ENCODE data around the gene SECTM1.
A peak's percentile ranks its signal among the peaks of the same experiment; 100 is the strongest.
"Not testable (repeated sequence)": the region's sequence is repeated elsewhere in the genome, so short reads cannot be mapped to it uniquely, and the experiment has no call there.

SECTM1 gene

GRCh38 chr17:82333279-82334171 is at the start of gene SECTM1:
Gene SECTM1 (minus strand): TSS chr17:82333766. CDS start chr17:82327240, 6,526 bp downstream.
- no peaks in the 10 kb centered on the region for H3K36me3 ChIP-seq (ENCODE audit: control insufficient read depth in 1 of 2, insufficient read depth in 2 of 2, low read length in 2 of 2)
- no peaks in the 10 kb centered on the region for H3K27me3 ChIP-seq (ENCODE audit: low read depth, low read length)
- peak within 1 kb of the TSS; percentile 63 for H3K27ac ChIP-seq (ENCODE audit: low read length)
- H3K9me3 ChIP-seq (ENCODE audit: control insufficient read depth in 1 of 2, low read length in 2 of 2), result no peaks in the 10 kb centered on the region
- H3K4me1 ChIP-seq (ENCODE audit: control insufficient read depth in 1 of 2, insufficient read depth in 2 of 2, low read length in 2 of 2), result peaks cover 0 to 45% of the 10 kb centered on the region in 2 donors
- peak within 1 kb of the TSS; percentile 72 to 77 for H3K4me3 ChIP-seq (ENCODE audit: low read depth in 1 of 2, low read length in 2 of 2)

- Histone ChIP-seq H3K27ac (ENCODE audit: low read length) (no peak overlapping the region), H3K4me1 (ENCODE audit: control insufficient read depth in 1 of 2, insufficient read depth in 2 of 2, low read length in 2 of 2) (peaks cover 0 to 33% of the 10 kb centered on the region in 2 donors), H3K9me3 (ENCODE audit: control insufficient read depth in 1 of 2, low read length in 2 of 2) (no peaks in the 10 kb centered on the region), H3K4me3 (ENCODE audit: low read depth in 1 of 2, low read length in 2 of 2) (no peak overlapping the region), H3K36me3 (ENCODE audit: control insufficient read depth in 1 of 2, insufficient read depth in 2 of 2, low read length in 2 of 2) (no peaks in the 10 kb centered on the region), H3K27me3 (ENCODE audit: low read depth, low read length) (peaks cover 14% of the 10 kb centered on the region)
Observed at GRCh38 chr17:82382933-82383255, 49.3 kb upstream of the SECTM1 start.

DNA sequence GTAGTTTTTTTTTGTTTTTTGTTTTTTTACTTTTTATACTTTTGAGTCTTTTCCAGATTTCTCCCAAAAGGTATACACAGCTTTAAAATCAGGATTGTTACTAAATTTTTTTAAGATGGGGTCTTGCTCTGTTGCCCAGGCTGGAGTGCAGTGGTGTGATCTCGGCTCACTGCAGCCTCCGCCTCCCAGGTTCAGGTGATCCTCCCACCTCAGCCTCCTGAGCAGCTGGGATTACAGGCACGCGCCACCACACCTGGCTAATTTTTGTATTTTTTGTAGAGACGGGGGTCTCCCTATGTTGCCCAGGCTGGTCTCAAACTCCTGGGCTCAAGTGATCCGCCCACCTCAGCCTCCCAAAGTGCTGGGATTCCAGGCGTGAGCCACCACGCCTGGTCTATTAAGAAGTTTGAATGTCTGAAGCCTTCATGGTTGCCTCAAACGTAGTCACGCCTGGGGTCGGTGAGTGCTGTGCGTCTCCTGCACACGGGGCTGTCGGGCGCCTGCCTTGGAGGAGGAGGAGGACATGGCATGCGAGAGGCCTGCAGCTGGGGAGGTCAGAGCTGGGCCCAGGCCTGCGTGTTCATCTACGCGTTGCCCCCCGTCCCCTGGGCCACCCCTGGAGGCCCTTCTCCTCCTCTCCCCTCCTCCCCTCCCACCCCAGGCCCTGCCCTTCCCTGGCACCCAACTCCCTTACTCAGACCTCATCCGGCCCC is 48.8 kb upstream of the SECTM1 start:
- H3K36me3 ChIP-seq (ENCODE audit: control insufficient read depth in 1 of 2, insufficient read depth in 2 of 2, low read length in 2 of 2); H3K27ac ChIP-seq (ENCODE audit: low read length); H3K9me3 ChIP-seq (ENCODE audit: control insufficient read depth in 1 of 2, low read length in 2 of 2); H3K4me3 ChIP-seq (ENCODE audit: low read depth in 1 of 2, low read length in 2 of 2): not testable (repeated sequence)
- Histone ChIP-seq H3K27me3 (ENCODE audit: low read depth, low read length) (peaks cover 10% of the 10 kb centered on the region), H3K4me1 (ENCODE audit: control insufficient read depth in 1 of 2, insufficient read depth in 2 of 2, low read length in 2 of 2) (peaks cover 0 to 31% of the 10 kb centered on the region in 2 donors)

DNA sequence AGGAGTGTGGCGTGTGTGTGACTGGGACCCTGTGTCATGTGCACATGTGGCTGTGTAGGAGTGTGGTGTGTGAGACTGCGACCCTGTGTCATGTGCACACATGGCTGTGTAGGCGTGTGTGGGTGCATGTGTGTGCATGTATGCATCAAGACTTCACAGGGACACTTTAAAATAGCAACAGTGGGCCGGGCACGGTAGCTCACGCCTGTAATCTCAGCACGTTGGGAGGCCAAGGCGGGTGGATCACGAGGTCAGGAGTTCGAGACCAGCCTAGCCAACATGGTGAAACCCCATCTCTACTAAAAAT is 48.1 kb upstream of the SECTM1 start:
- H3K36me3 ChIP-seq (ENCODE audit: control insufficient read depth in 1 of 2, insufficient read depth in 2 of 2, low read length in 2 of 2); H3K9me3 ChIP-seq (ENCODE audit: control insufficient read depth in 1 of 2, low read length in 2 of 2); H3K27ac ChIP-seq (ENCODE audit: low read length); H3K27me3 ChIP-seq (ENCODE audit: low read depth, low read length); H3K4me3 ChIP-seq (ENCODE audit: low read depth in 1 of 2, low read length in 2 of 2): not testable (repeated sequence)
- peaks cover 0 to 24% of the 10 kb centered on the region in 2 donors for H3K4me1 ChIP-seq (ENCODE audit: control insufficient read depth in 1 of 2, insufficient read depth in 2 of 2, low read length in 2 of 2)

- Histone ChIP-seq H3K36me3 (ENCODE audit: control insufficient read depth in 1 of 2, insufficient read depth in 2 of 2, low read length in 2 of 2) (no peaks in the 10 kb centered on the region), H3K27me3 (ENCODE audit: low read depth, low read length) (peaks cover 8% of the 10 kb centered on the region), H3K4me3 (ENCODE audit: low read depth in 1 of 2, low read length in 2 of 2) (peak overlapping the region in 1 of 2 donors; percentile 41), H3K4me1 (ENCODE audit: control insufficient read depth in 1 of 2, insufficient read depth in 2 of 2, low read length in 2 of 2) (peaks cover 0 to 20% of the 10 kb centered on the region in 2 donors), H3K9me3 (ENCODE audit: control insufficient read depth in 1 of 2, low read length in 2 of 2) (no peaks in the 10 kb centered on the region), H3K27ac (ENCODE audit: low read length) (no peak overlapping the region)
Observed at GRCh38 chr17:82380860-82381702, 47.5 kb upstream of the SECTM1 start.

- Histone ChIP-seq H3K9me3 (ENCODE audit: control insufficient read depth in 1 of 2, low read length in 2 of 2) (no peaks in the 10 kb centered on the region), H3K4me3 (ENCODE audit: low read depth in 1 of 2, low read length in 2 of 2) (no peak overlapping the region), H3K4me1 (ENCODE audit: control insufficient read depth in 1 of 2, insufficient read depth in 2 of 2, low read length in 2 of 2) (peaks cover 0 to 3% of the 10 kb centered on the region in 2 donors), H3K36me3 (ENCODE audit: control insufficient read depth in 1 of 2, insufficient read depth in 2 of 2, low read length in 2 of 2) (no peaks in the 10 kb centered on the region), H3K27ac (ENCODE audit: low read length) (no peak overlapping the region), H3K27me3 (ENCODE audit: low read depth, low read length) (peaks cover 28% of the 10 kb centered on the region)
Observed at GRCh38 chr17:82378741-82379021, 45.1 kb upstream of the SECTM1 start.

DNA sequence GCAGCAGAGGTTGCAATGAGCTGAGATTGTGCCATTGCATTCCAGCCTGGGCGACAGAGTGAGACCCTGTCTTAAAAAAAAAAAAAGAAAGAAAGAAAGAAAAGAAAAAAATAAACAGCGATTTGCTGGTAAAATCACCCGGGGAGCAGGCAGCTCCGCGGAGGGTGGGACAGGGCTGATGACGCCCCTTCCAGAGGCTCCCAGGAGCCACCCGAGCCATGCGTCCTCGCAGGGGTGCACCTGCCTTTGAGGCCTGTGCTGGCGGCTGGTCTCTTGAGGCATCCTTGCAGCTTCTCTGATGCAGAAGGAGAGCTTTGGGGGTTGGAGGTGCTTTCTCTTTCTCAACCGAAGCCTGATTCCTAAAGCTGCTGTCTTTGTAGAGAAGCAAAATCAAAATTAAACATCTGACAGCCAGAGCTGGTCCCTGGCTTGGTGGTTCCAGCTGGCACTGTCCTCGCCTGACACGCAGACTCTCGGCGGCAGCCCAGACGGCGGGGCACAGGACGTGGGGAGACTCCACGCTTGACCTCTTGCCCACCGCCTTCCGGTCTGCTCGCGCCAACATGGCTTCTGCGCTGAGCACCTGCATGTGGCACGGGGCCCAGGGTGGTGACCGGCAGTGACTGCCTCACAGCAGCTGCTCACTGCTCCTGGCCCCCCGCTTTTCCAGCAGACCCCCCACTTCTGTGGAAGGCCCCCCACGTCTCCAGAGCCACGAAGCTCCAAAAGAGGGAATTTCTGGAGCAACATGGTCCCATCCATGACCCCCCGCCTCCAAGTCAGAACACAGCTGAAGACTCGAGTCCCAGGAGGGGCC is 44.6 kb upstream of the SECTM1 start:
- Histone ChIP-seq H3K4me1 (ENCODE audit: control insufficient read depth in 1 of 2, insufficient read depth in 2 of 2, low read length in 2 of 2) (no peaks in the 10 kb centered on the region), H3K9me3 (ENCODE audit: control insufficient read depth in 1 of 2, low read length in 2 of 2) (no peaks in the 10 kb centered on the region), H3K4me3 (ENCODE audit: low read depth in 1 of 2, low read length in 2 of 2) (no peak overlapping the region), H3K27me3 (ENCODE audit: low read depth, low read length) (peaks cover 28% of the 10 kb centered on the region), H3K27ac (ENCODE audit: low read length) (no peak overlapping the region), H3K36me3 (ENCODE audit: control insufficient read depth in 1 of 2, insufficient read depth in 2 of 2, low read length in 2 of 2) (no peaks in the 10 kb centered on the region)

GRCh38 chr17:82377294-82377693 is 43.7 kb upstream of the SECTM1 start:
- not testable (repeated sequence) for H3K27ac ChIP-seq (ENCODE audit: low read length); H3K36me3 ChIP-seq (ENCODE audit: control insufficient read depth in 1 of 2, insufficient read depth in 2 of 2, low read length in 2 of 2); H3K4me1 ChIP-seq (ENCODE audit: control insufficient read depth in 1 of 2, insufficient read depth in 2 of 2, low read length in 2 of 2); H3K4me3 ChIP-seq (ENCODE audit: low read depth in 1 of 2, low read length in 2 of 2); H3K9me3 ChIP-seq (ENCODE audit: control insufficient read depth in 1 of 2, low read length in 2 of 2)
- peaks cover 32% of the 10 kb centered on the region for H3K27me3 ChIP-seq (ENCODE audit: low read depth, low read length)

- Histone ChIP-seq H3K4me1 (ENCODE audit: control insufficient read depth in 1 of 2, insufficient read depth in 2 of 2, low read length in 2 of 2) (peaks cover 0 to 14% of the 10 kb centered on the region in 2 donors), H3K36me3 (ENCODE audit: control insufficient read depth in 1 of 2, insufficient read depth in 2 of 2, low read length in 2 of 2) (no peaks in the 10 kb centered on the region), H3K4me3 (ENCODE audit: low read depth in 1 of 2, low read length in 2 of 2) (no peak overlapping the region), H3K9me3 (ENCODE audit: control insufficient read depth in 1 of 2, low read length in 2 of 2) (no peaks in the 10 kb centered on the region), H3K27ac (ENCODE audit: low read length) (no peak overlapping the region), H3K27me3 (ENCODE audit: low read depth, low read length) (peaks cover 34% of the 10 kb centered on the region)
Observed at GRCh38 chr17:82376042-82376730, 42.6 kb upstream of the SECTM1 start.

GRCh38 chr17:82375359-82376041 is 41.9 kb upstream of the SECTM1 start:
- Histone ChIP-seq H3K4me3 (ENCODE audit: low read depth in 1 of 2, low read length in 2 of 2) (no peak overlapping the region), H3K27me3 (ENCODE audit: low read depth, low read length) (peaks cover 41% of the 10 kb centered on the region), H3K36me3 (ENCODE audit: control insufficient read depth in 1 of 2, insufficient read depth in 2 of 2, low read length in 2 of 2) (no peaks in the 10 kb centered on the region), H3K27ac (ENCODE audit: low read length) (no peak overlapping the region), H3K9me3 (ENCODE audit: control insufficient read depth in 1 of 2, low read length in 2 of 2) (no peaks in the 10 kb centered on the region), H3K4me1 (ENCODE audit: control insufficient read depth in 1 of 2, insufficient read depth in 2 of 2, low read length in 2 of 2) (peaks cover 0 to 21% of the 10 kb centered on the region in 2 donors)
